Measurements from ENCODE around the gene TMEM183A. TPM values are rescaled to one million over a fixed set of nuclear protein-coding genes. Genes with fewer than 3 reads are reported as not detected.

The TMEM183A gene
- total RNA-seq, 2 experiments from 2014 or later = 76.5 to 82.2 TPM

- no peak overlapping the region for H3K4me3 Mint-ChIP-seq
- no peaks in the 10 kb centered on the region for H3K4me1 Mint-ChIP-seq (ENCODE audit: low read depth)
- TF ChIP-seq CTCF (IDR thresholded peaks at IDR 0.05) = no peak
- no peak for ATAC-seq
- DNase-seq = no peak
- ChIA-PET CTCF (interaction anchor here (3.6 kb wide), 1 partner anchor 17 kb away, joined by 24 read pairs; no protein-coding TSS in a partner anchor), POLR2A (interaction anchor here (1.4 kb wide), 1 partner anchor 9 kb away, joined by 3 read pairs; no protein-coding TSS in a partner anchor)
- peaks cover 4% of the 10 kb centered on the region for H3K27me3 Mint-ChIP-seq
- no peak overlapping the region for H3K27ac Mint-ChIP-seq
- peaks cover 13% of the 10 kb centered on the region for H3K36me3 Mint-ChIP-seq (ENCODE audit: low read depth)
- no peaks in the 10 kb centered on the region for H3K9me3 Mint-ChIP-seq
- intact Hi-C loops (cut with micrococcal nuclease) = no loop called here
Observed at GRCh38 chr1:203056516-203056915, 49.3 kb downstream of the TMEM183A start.

GRCh38 chr1:203057911-203058675, 50.9 kb downstream of the TMEM183A start:
- Mint-ChIP-seq H3K4me3 (no peak overlapping the region), H3K27me3 (peaks cover 4% of the 10 kb centered on the region), H3K4me1 (ENCODE audit: low read depth) (no peaks in the 10 kb centered on the region), H3K9me3 (no peaks in the 10 kb centered on the region), H3K36me3 (ENCODE audit: low read depth) (peaks cover 14% of the 10 kb centered on the region), H3K27ac (no peak overlapping the region)
- ChIA-PET CTCF (interaction anchor here (1.0 to 3.6 kb wide), 2 partner anchors 18 to 210 kb away, joined by 3 to 24 read pairs; no protein-coding TSS in a partner anchor), POLR2A (no interaction called here)
- ATAC-seq = no peak
- intact Hi-C loops (cut with micrococcal nuclease) = no loop called here
- TF ChIP-seq CTCF (IDR thresholded peaks at IDR 0.05) = no peak
- DNase-seq = no peak

GRCh38 chr1:203058676-203058935, 51.4 kb downstream of the TMEM183A start:
- intact Hi-C loops (cut with micrococcal nuclease) = no loop called here

GRCh38 chr1:203059485-203059884, 52.3 kb downstream of the TMEM183A start:
- ChIA-PET CTCF (interaction anchor here (1.0 kb wide), 1 partner anchor 20 kb away, joined by 3 read pairs; no protein-coding TSS in a partner anchor), POLR2A (no interaction called here)
- no peaks in the 10 kb centered on the region for H3K4me1 Mint-ChIP-seq (ENCODE audit: low read depth)
- H3K27ac Mint-ChIP-seq = no peak overlapping the region
- no peak for TF ChIP-seq CTCF (IDR thresholded peaks at IDR 0.05)
- H3K9me3 Mint-ChIP-seq = no peaks in the 10 kb centered on the region
- peaks cover 14% of the 10 kb centered on the region for H3K36me3 Mint-ChIP-seq (ENCODE audit: low read depth)
- H3K27me3 Mint-ChIP-seq = peaks cover 4% of the 10 kb centered on the region
- no peak overlapping the region for H3K4me3 Mint-ChIP-seq
- intact Hi-C loops (cut with micrococcal nuclease) = no loop called here
- ATAC-seq (no peak), DNase-seq (no peak)

More at GRCh38 chr1:203058676-203058935, 51.4 kb downstream of the TMEM183A start:
- Mint-ChIP-seq H3K36me3 (ENCODE audit: low read depth) (peaks cover 14% of the 10 kb centered on the region), H3K27me3 (peaks cover 4% of the 10 kb centered on the region), H3K9me3 (no peaks in the 10 kb centered on the region), H3K27ac (no peak overlapping the region), H3K4me3 (no peak overlapping the region), H3K4me1 (ENCODE audit: low read depth) (no peaks in the 10 kb centered on the region)
- DNase-seq = no peak
- POLR2A ChIA-PET = no interaction called here
- no peak for TF ChIP-seq CTCF (IDR thresholded peaks at IDR 0.05)
- CTCF ChIA-PET = no interaction called here
- ATAC-seq = no peak

GRCh38 chr1:203060115-203060514, 52.9 kb downstream of the TMEM183A start:
- no peak for DNase-seq
- Mint-ChIP-seq H3K27ac (no peak overlapping the region), H3K27me3 (peaks cover 4% of the 10 kb centered on the region), H3K4me3 (no peak overlapping the region), H3K4me1 (ENCODE audit: low read depth) (no peaks in the 10 kb centered on the region), H3K36me3 (ENCODE audit: low read depth) (peaks cover 14% of the 10 kb centered on the region), H3K9me3 (no peaks in the 10 kb centered on the region)
- ATAC-seq = no peak
- intact Hi-C loops (cut with micrococcal nuclease) = no loop called here
- no peak for TF ChIP-seq CTCF (IDR thresholded peaks at IDR 0.05)
- ChIA-PET CTCF (interaction anchor here (1.0 kb wide), 1 partner anchor 21 kb away, joined by 3 read pairs; no protein-coding TSS in a partner anchor), POLR2A (no interaction called here)
